Astrocyte (in vitro differentiated cells and primary cell): ENCODE data around the gene SDK1. TPM values are rescaled to one million over a fixed set of nuclear protein-coding genes. Genes with fewer than 3 reads are reported as not detected.

Experiments used
- DNase-seq: peaks from one replicate; pipeline ENCODE4 v3.0.0-alpha.2; 2010; ENCODE audit warnings: low read depth
- FAIRE-seq: peaks from 2 replicates; lab custom pipeline; 2011; peaks lifted over from hg19 to GRCh38; lab: Jason Lieb, UNC
- H2AFZ ChIP-seq: 2 replicates; pipeline ENCODE4 v1.6.0; 2012; ENCODE audit warnings: low read depth, low read length, inconsistent platforms
- H3K27ac ChIP-seq: 2 replicates; pipeline ENCODE4 v1.5.1; 2011; ENCODE audit warnings: low read depth, low read length, inconsistent platforms
- H3K27me3 ChIP-seq: 2 replicates; pipeline ENCODE4 v1.6.0; 2011; ENCODE audit warnings: low read length, inconsistent platforms; ENCODE audit not compliant: insufficient read depth
- H3K36me3 ChIP-seq: 2 replicates; pipeline ENCODE4 v1.5.1; 2011; ENCODE audit warnings: low read length, inconsistent platforms; ENCODE audit not compliant: insufficient read depth
- H3K4me1 ChIP-seq: 2 replicates; pipeline ENCODE4 v1.5.1; 2011; ENCODE audit warnings: low read length, inconsistent platforms; ENCODE audit not compliant: insufficient read depth
- H3K4me2 ChIP-seq: 2 replicates; pipeline ENCODE4 v1.6.0; 2012; ENCODE audit warnings: low read length, inconsistent platforms
- H3K4me3 ChIP-seq: 2 replicates; pipeline ENCODE4 v1.5.1; 2011; ENCODE audit warnings: low read depth, mild to moderate bottlenecking, low read length, inconsistent platforms; ENCODE audit not compliant: insufficient read depth
- H3K79me2 ChIP-seq: 2 replicates; pipeline ENCODE4 v1.6.0; 2012; ENCODE audit warnings: mild to moderate bottlenecking, low read length, inconsistent platforms; ENCODE audit not compliant: insufficient read depth
- H3K9ac ChIP-seq: 2 replicates; pipeline ENCODE4 v1.6.0; 2012; ENCODE audit warnings: mild to moderate bottlenecking, low read length, inconsistent platforms
- H3K9me3 ChIP-seq: 2 replicates; pipeline ENCODE4 v1.5.1; 2012; ENCODE audit warnings: low read depth, mild to moderate bottlenecking, low read length, inconsistent platforms; ENCODE audit not compliant: insufficient read depth
- H4K20me1 ChIP-seq: 2 replicates; pipeline ENCODE4 v1.6.0; 2012; ENCODE audit warnings: low read length, inconsistent platforms; ENCODE audit not compliant: insufficient read depth
- H3K27ac Mint-ChIP-seq: one replicate; pipeline ENCODE4 v1.8.0; 2021; ENCODE audit warnings: mild to moderate bottlenecking, mixed read lengths; ENCODE audit not compliant: unreplicated experiment
- H3K27me3 Mint-ChIP-seq: one replicate; pipeline ENCODE4 v1.8.0; 2021; ENCODE audit warnings: low read depth, mixed read lengths; ENCODE audit not compliant: unreplicated experiment
- H3K36me3 Mint-ChIP-seq: one replicate; pipeline ENCODE4 v1.8.0; 2021; ENCODE audit warnings: low read depth, mixed read lengths; ENCODE audit not compliant: unreplicated experiment
- H3K4me1 Mint-ChIP-seq: one replicate; pipeline ENCODE4 v1.8.0; 2021; ENCODE audit warnings: low read depth, mixed read lengths; ENCODE audit not compliant: unreplicated experiment
- H3K4me3 Mint-ChIP-seq: one replicate; pipeline ENCODE4 v1.8.0; 2021; ENCODE audit warnings: mild to moderate bottlenecking, moderate library complexity, mixed read lengths; ENCODE audit not compliant: unreplicated experiment
- H3K9me3 Mint-ChIP-seq: one replicate; pipeline ENCODE4 v1.8.0; 2021; ENCODE audit warnings: mild to moderate bottlenecking, mixed read lengths; ENCODE audit not compliant: unreplicated experiment
- EZH2 ChIP-seq: IDR thresholded peaks from 2 replicates; pipeline ENCODE4 v1.6.1; 2012; ENCODE audit warnings: mild to moderate bottlenecking, low read length, inconsistent platforms; ENCODE audit not compliant: insufficient read depth
- total RNA-seq: library from RNA; stranded (reverse); gene quantifications from 2 replicates; pipeline ENCODE4 v1.2.1, GENCODE V29; 2021
- TF ChIP-seq, protein P1 (sequence below): IDR thresholded peaks from 2 replicates; pipeline ENCODE4 v1.5.1; 2011; ENCODE audit warnings: low read depth, mild to moderate bottlenecking, inconsistent platforms, low read length, moderate library complexity; ENCODE audit not compliant: insufficient read depth

Gene SDK1
- total RNA-seq, 1 donor from 2014 or later = 4.2 TPM

DNA sequence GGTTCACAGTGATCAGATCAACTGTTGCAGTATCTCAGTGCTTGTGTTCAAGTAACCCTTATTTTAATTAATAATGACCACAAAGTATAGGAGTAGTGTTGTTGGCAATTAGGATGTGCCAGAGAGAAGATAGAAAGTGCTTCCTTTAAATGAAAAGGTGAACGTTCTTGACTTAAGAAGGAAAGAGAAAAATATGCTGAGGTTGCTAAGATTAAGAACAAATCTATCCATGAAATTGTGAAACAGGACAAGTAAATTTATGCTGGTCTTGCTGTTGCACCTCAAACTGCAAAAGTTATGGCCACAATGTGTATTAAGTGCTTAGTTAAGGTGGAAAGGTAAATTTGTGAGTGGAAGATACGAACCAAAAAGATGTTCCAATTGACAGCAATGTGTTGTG, 139.5 kb downstream of the SDK1 start:
- H3K4me3 ChIP-seq = no peak overlapping the region
- H3K36me3 ChIP-seq = no peaks in the 10 kb centered on the region
- H3K4me1 Mint-ChIP-seq = peaks cover 19% of the 10 kb centered on the region
- no peaks in the 10 kb centered on the region for H4K20me1 ChIP-seq
- H3K27me3 ChIP-seq = no peaks in the 10 kb centered on the region
- DNase-seq = no peak
- no peaks in the 10 kb centered on the region for H3K27me3 Mint-ChIP-seq
- peaks cover 21% of the 10 kb centered on the region for H3K4me1 ChIP-seq
- no peak for FAIRE-seq
- H3K4me3 Mint-ChIP-seq = no peak overlapping the region
- no peak overlapping the region for H3K27ac Mint-ChIP-seq
- no peak overlapping the region for H3K9ac ChIP-seq
- H3K36me3 Mint-ChIP-seq = peaks cover 3% of the 10 kb centered on the region
- no peaks in the 10 kb centered on the region for H3K9me3 ChIP-seq
- no peaks in the 10 kb centered on the region for H3K79me2 ChIP-seq
- H3K27ac ChIP-seq = no peak overlapping the region
- no peak overlapping the region for H3K4me2 ChIP-seq
- TF ChIP-seq, protein P1, sequence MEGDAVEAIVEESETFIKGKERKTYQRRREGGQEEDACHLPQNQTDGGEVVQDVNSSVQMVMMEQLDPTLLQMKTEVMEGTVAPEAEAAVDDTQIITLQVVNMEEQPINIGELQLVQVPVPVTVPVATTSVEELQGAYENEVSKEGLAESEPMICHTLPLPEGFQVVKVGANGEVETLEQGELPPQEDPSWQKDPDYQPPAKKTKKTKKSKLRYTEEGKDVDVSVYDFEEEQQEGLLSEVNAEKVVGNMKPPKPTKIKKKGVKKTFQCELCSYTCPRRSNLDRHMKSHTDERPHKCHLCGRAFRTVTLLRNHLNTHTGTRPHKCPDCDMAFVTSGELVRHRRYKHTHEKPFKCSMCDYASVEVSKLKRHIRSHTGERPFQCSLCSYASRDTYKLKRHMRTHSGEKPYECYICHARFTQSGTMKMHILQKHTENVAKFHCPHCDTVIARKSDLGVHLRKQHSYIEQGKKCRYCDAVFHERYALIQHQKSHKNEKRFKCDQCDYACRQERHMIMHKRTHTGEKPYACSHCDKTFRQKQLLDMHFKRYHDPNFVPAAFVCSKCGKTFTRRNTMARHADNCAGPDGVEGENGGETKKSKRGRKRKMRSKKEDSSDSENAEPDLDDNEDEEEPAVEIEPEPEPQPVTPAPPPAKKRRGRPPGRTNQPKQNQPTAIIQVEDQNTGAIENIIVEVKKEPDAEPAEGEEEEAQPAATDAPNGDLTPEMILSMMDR = no peak
- TF ChIP-seq EZH2 = no peak
- no peak overlapping the region for H2AFZ ChIP-seq
- no peaks in the 10 kb centered on the region for H3K9me3 Mint-ChIP-seq

DNA sequence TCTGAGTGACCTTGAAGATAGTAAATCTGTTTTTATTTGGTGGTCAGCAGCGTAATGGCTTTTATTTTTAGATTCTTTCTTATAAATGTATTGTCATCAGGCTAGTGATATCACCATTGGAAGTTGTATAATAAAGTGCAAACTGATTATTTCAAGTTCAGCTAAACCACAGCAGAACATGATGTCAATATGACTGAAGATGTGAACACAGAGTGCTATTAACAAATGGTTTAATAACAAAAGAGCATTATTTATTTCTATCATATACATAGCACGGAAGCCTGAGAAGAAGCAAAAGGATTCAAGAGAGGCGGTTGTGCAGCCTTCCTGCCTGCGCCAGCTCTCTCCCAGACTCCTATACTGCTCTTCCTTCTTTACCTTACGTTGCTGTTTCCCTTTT, 142.7 kb downstream of the SDK1 start:
- H4K20me1 ChIP-seq = no peaks in the 10 kb centered on the region
- H3K79me2 ChIP-seq = no peaks in the 10 kb centered on the region
- H3K27ac ChIP-seq = no peak overlapping the region
- peaks cover 6% of the 10 kb centered on the region for H3K36me3 Mint-ChIP-seq
- H3K27ac Mint-ChIP-seq = no peak overlapping the region
- no peak overlapping the region for H3K4me3 Mint-ChIP-seq
- peaks cover 3% of the 10 kb centered on the region for H3K9me3 Mint-ChIP-seq
- no peaks in the 10 kb centered on the region for H3K9me3 ChIP-seq
- no peak overlapping the region for H3K4me2 ChIP-seq
- no peaks in the 10 kb centered on the region for H3K36me3 ChIP-seq
- FAIRE-seq (no peak), DNase-seq (no peak)
- no peak overlapping the region for H3K4me3 ChIP-seq
- peaks cover 12% of the 10 kb centered on the region for H3K4me1 ChIP-seq
- H3K9ac ChIP-seq = no peak overlapping the region
- no peaks in the 10 kb centered on the region for H3K27me3 Mint-ChIP-seq
- H3K27me3 ChIP-seq = no peaks in the 10 kb centered on the region
- peaks cover 5% of the 10 kb centered on the region for H3K4me1 Mint-ChIP-seq
- TF ChIP-seq, protein P1 = no peak
- no peak for TF ChIP-seq EZH2
- no peak overlapping the region for H2AFZ ChIP-seq

DNA sequence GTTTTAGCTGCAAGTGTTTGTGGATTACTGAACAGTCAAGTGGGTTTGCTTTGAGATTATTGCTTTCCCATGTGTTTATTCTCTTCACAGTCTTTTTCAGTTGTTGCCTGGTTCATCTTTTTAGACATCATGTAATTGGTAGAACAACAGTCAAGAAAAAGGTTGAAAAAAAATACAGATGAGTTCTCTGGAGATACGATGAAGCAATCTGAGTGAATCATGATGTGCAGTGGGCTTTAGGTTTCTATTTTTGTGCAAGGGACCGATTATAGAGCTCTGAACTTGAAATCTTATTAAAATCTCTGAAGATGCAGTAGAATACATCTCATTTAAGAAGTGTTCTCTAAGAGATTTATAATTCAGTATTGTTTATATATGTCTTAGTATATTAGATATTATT, 145.7 kb downstream of the SDK1 start:
- Histone ChIP-seq H3K79me2 (no peaks in the 10 kb centered on the region), H3K9me3 (no peaks in the 10 kb centered on the region), H3K9ac (no peak overlapping the region), H4K20me1 (no peaks in the 10 kb centered on the region), H2AFZ (no peak overlapping the region), H3K27me3 (no peaks in the 10 kb centered on the region), H3K4me1 (no peaks in the 10 kb centered on the region), H3K27ac (no peak overlapping the region), H3K36me3 (no peaks in the 10 kb centered on the region), H3K4me2 (no peak overlapping the region), H3K4me3 (no peak overlapping the region)
- Mint-ChIP-seq H3K36me3 (peaks cover 5% of the 10 kb centered on the region), H3K9me3 (peaks cover 3% of the 10 kb centered on the region), H3K27ac (no peak overlapping the region), H3K4me1 (no peaks in the 10 kb centered on the region), H3K27me3 (no peaks in the 10 kb centered on the region), H3K4me3 (no peak overlapping the region)
- TF ChIP-seq, protein P1 = no peak
- no peak for DNase-seq
- FAIRE-seq = no peak
